ENCODE results near the gene INSYN1.
"Not testable (repeated sequence)": the region's sequence is repeated elsewhere in the genome, so short reads cannot be mapped to it uniquely, and the experiment has no call there.

The INSYN1 gene, protein sequence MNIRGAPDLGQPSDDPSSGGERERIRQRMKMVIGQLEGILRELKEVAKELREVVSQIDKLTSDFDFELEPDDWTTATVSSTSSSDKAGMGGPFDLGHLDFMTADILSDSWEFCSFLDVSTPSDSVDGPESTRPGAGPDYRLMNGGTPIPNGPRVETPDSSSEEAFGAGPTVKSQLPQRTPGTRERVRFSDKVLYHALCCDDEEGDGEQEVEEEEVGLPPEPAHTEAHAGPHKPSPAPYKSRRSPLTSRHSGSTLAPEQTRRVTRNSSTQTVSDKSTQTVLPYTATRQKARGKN

GRCh38 chr15:73753250-73754130 lies at the start of gene INSYN1:
INSYN1 (minus strand) TSS chr15:73753351; CDS start chr15:73751130, 2,221 bp downstream.
- DNase-seq = peak in 15 of 56 donors; percentile 12 to 59 (median 45)

GRCh38 chr15:73802431-73803041 lies 49.4 kb upstream of the INSYN1 start:
- peak in 45 of 56 donors; percentile 12 to 85 (median 52) for DNase-seq

- peak in 49 of 56 donors; percentile 20 to 83 (median 63) for DNase-seq
Observed at GRCh38 chr15:73800662-73801345, 47.7 kb upstream of the INSYN1 start.

GRCh38 chr15:73799466-73799865 lies 46.3 kb upstream of the INSYN1 start:
- no peak for DNase-seq

- DNase-seq = no peak
Observed at GRCh38 chr15:73797366-73798158, 44.4 kb upstream of the INSYN1 start.

- peak in 11 of 56 donors; percentile 13 to 40 (median 28) for DNase-seq
Observed at GRCh38 chr15:73796331-73796831, 43.2 kb upstream of the INSYN1 start.

DNA sequence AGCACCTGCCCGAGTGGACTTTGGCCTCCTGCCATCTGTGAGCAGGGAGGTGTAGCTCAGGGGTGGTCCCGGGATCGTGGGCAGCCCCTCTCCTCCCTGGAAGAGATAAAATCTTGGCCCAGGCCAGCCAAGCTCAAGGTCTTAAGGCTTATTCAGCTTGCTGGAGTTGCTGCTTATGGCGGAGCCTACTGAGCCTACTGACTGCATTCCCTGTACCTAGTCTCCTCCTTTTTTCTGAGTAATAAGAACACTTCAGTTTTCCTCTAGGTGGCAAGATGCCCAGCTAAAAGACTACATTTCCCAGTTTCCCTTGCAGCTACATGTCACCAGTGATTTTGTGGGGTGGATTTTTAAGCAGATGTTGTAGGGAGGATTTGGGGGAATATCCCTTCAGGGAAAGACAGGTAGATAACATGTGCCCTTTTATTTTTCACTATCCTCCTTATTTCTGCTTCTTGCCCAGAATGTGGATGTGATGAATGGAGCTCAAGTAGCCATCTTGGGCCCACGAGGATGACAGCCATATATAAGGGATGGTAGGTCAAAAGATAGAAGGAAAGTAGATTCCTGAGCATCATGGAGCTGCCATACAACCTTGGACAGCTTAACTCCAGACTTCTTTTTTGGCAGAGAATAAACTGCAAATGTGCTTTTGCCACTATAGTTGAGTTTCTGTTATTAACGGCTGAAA lies 41.4 kb upstream of the INSYN1 start:
- no peak for DNase-seq

DNA sequence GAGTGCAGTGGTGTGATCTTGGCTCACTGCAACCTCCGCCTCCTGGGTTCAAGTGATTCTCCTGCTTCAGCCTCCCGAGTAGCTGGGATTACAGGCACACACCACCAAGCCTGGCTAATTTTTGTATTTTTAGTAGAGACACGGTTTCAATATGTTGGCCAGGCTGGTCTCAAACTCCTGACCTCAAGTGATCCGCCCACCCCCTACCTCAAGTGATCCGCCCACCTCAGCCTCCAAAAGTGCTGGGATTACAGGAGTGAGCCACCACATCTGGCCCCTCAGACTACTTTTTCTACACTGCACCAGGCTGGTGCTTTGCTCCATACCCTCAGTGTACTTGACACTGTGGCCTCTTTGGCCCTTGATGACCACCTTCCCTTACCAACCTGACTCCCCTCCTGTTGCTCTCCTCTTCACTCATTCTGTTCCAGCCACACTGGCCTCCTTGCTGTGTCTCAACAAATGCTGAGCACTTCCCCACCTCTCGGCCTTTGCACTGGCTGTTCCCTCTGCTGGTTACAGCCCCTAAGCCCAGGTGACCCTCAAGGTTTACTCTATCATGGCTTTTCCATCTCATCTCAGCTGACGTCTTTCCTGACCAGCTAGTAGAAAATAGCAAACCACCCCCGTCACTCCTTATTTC lies 39.9 kb upstream of the INSYN1 start:
- DNase-seq = not testable (repeated sequence)

DNA sequence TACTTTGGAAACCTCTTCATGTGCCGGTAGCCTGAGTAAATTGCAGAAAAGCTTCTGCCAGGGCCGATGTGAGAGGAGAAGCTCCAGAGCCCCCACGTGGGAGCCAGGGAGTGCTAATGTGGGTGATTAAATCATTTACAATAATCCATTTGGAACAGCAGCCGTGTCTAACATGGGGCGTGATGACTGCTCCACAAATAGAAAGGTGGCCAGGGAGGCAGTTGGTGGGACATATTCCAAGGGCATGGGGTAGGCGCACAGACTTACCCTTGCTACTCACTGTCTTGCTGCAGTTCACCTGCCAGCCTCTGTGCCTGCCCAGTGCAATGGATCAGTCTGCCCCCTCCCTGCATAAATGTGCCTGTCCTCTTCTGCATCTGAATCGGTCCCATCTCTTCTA lies 39.3 kb upstream of the INSYN1 start:
- peak in 3 of 56 donors; percentile 13 to 14 (median 14) for DNase-seq

DNA sequence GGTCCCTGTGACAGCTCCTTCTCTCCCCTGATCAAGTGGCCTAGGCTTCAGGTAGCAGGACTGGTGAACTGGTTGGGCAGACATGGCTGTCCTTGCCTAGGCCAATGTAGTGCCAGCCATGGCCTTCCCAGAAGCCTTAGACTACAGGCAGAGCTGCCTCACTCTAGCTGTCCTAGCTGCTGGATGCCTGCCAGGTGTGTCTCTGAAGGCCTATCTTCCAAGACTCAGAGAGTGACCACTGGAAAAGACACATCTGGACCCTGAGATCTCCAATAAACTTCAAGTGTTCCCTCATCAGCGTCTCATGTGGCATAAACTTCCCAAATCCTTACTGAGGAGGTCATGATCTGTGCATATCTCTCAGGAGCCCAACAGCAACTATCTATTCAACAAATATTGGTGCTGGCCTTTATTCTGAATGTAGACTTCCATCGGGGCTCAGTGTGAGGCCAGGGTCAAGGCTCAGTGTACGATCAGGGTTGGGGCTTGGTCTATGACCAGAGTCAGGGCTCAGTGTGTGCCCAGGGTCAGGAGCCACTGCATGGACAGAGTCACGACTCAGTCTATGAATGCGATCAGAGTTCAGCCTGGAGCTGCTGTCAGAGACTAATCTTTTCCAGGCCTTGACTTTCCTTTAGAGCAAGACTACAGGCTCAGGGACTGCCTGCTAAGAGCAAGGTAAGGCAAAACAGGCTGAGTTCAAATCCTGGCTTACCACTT lies 36.5 kb upstream of the INSYN1 start:
- DNase-seq = no peak

- DNase-seq = no peak
Observed at GRCh38 chr15:73787621-73788020, 34.5 kb upstream of the INSYN1 start.

GRCh38 chr15:73786538-73786937 lies 33.4 kb upstream of the INSYN1 start:
- DNase-seq = peak in 42 of 56 donors; percentile 10 to 78 (median 44)

GRCh38 chr15:73785256-73786014 lies 32.3 kb upstream of the INSYN1 start:
- DNase-seq = peak in 6 of 56 donors; percentile 12 to 37 (median 19)

GRCh38 chr15:73784291-73784690 lies 31.1 kb upstream of the INSYN1 start:
- peak in 25 of 56 donors; percentile 7 to 71 (median 31) for DNase-seq

GRCh38 chr15:73782344-73782959 lies 29.3 kb upstream of the INSYN1 start:
- DNase-seq = no peak

- DNase-seq = no peak
Observed at GRCh38 chr15:73781038-73781925, 28.1 kb upstream of the INSYN1 start.

Measured in amygdala (tissue), 56 donors.